Small intestine (tissue), 7 donors: ENCODE measurements around the gene FREM2. TPM values are rescaled to one million over a fixed set of nuclear protein-coding genes. Genes with fewer than 3 reads are reported as not detected.

Experiments used
- DNase-seq, 2 donors: peaks; one replicate each; pipeline versions ENCODE4 v3.0.0 to v3.0.0-alpha.2; 2013
- FAIRE-seq: peaks from 2 replicates; lab custom pipeline; 2012; peaks lifted over from hg19 to GRCh38; lab: Jason Lieb, UNC
- H3K27ac ChIP-seq, 3 donors: one replicate each; pipeline ENCODE4 v1.5.1; 2013; ENCODE audit warnings: low read length in 2 of 3, mild to moderate bottlenecking in 2 of 3, control low read depth in 1 of 3, inconsistent platforms in 1 of 3, low read depth in 1 of 3, moderate library complexity in 1 of 3
- H3K27me3 ChIP-seq, 3 donors: one replicate each; pipeline ENCODE4 v1.6.1; 2013; ENCODE audit warnings: low read length in 3 of 3, inconsistent platforms in 1 of 3; ENCODE audit not compliant: control insufficient read depth in 3 of 3, insufficient read depth in 3 of 3
- H3K36me3 ChIP-seq, 3 donors: one replicate each; pipeline ENCODE4 v1.6.1; 2013; ENCODE audit warnings: low read length in 3 of 3, inconsistent platforms in 1 of 3, low read depth in 1 of 3, mild to moderate bottlenecking in 1 of 3, moderate library complexity in 1 of 3; ENCODE audit not compliant: control insufficient read depth in 3 of 3, insufficient read depth in 2 of 3
- H3K4me1 ChIP-seq, 3 donors: one replicate each; pipeline ENCODE4 v1.6.1; 2013; ENCODE audit warnings: low read length in 2 of 3, inconsistent platforms in 1 of 3, low read depth in 1 of 3, mild to moderate bottlenecking in 1 of 3, moderate library complexity in 1 of 3; ENCODE audit not compliant: control insufficient read depth in 3 of 3, insufficient read depth in 2 of 3
- H3K4me3 ChIP-seq, 3 donors: one replicate each; pipeline ENCODE4 v1.5.1; 2013; ENCODE audit warnings: low read length in 3 of 3, control low read depth in 1 of 3, inconsistent platforms in 1 of 3, low read depth in 1 of 3, mild to moderate bottlenecking in 1 of 3, moderate library complexity in 1 of 3
- H3K9me3 ChIP-seq, 2 donors: one replicate each; pipeline ENCODE4 v1.6.1; 2013; ENCODE audit warnings: low read depth in 1 of 2, low read length in 1 of 2; ENCODE audit not compliant: control insufficient read depth in 2 of 2, insufficient read depth in 1 of 2
- WGBS, 3 donors: extraction: QIAGEN DNeasy Blood & Tissue Kit; methylation state at CpG; one replicate each; pipeline ENCODE4 v1.1.7; 2013; 5-methylcytosine and 5-hydroxymethylcytosine counted together
- polyA plus RNA-seq, 4 donors: library from polyadenylated mRNA; stranded (reverse) in 3 of 4; unstranded in 1 of 4; fragments of 200-250 nt in 3 of 4; fragments of 120-200 nt in 1 of 4; gene quantifications; one replicate each; pipeline versions ENCODE4 v1.2.1 to v1.2.3, GENCODE V29; 2013
- donor health status: healthy with polysubstance abuse.
- donor health status: control.
- donor health status: control.
- donor health status: Bipolar disorder and iron deficiency.
- donor health status: healthy.

The FREM2 gene
- polyA plus RNA-seq, 4 donors: 0.10 to 9.1 TPM; not detected in 2

GRCh38 chr13:38830442-38831045, 143.7 kb downstream of the FREM2 start:
- Histone ChIP-seq H3K27me3 (no peaks in the 10 kb centered on the region), H3K4me1 (no peaks in the 10 kb centered on the region), H3K4me3 (no peak overlapping the region), H3K9me3 (no peaks in the 10 kb centered on the region), H3K27ac (no peak overlapping the region), H3K36me3 (no peaks in the 10 kb centered on the region)
- DNase-seq (no peak), FAIRE-seq (no peak)
- WGBS, 3 donors: 66 to 74% (median 74%) methylated on average over 8 of the region's 8 CpGs

GRCh38 chr13:38844581-38844980, 157.7 kb downstream of the FREM2 start:
- FAIRE-seq: no peak
- WGBS, 3 donors: 65 to 93% (median 79%) methylated on average over 1 of the region's 1 CpG

DNA sequence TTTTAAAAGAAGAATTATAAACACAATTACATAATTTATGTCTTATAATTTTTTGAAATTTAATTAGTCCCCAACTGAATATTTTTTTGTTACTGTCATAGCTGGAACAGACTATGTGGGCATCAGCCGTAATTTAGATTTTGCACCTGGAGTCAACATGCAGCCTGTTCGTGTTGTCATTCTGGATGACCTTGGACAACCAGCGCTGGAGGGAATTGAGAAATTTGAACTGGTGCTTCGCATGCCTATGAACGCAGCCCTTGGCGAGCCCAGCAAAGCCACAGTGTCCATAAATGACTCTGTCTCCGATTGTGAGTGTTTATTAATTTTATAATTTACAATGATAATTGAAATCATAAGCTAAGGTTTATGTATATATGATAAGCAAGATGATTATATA, 161.5 kb downstream of the FREM2 start:
- no peaks in the 10 kb centered on the region for H3K4me1 ChIP-seq
- DNase-seq: no peak
- FAIRE-seq: no peak
- 69 to 87% (median 87%) methylated on average over 7 of the region's 7 CpGs for WGBS, 3 donors
- no peak overlapping the region for H3K27ac ChIP-seq
- no peaks in the 10 kb centered on the region for H3K9me3 ChIP-seq
- no peaks in the 10 kb centered on the region for H3K36me3 ChIP-seq
- no peaks in the 10 kb centered on the region for H3K27me3 ChIP-seq
- no peak overlapping the region for H3K4me3 ChIP-seq

More at GRCh38 chr13:38844581-38844980, 157.7 kb downstream of the FREM2 start:
- H3K9me3 ChIP-seq: peaks cover 0 to under 1% of the 10 kb centered on the region in 2 donors
- H3K4me3 ChIP-seq: no peak overlapping the region
- DNase-seq: no peak
- no peaks in the 10 kb centered on the region for H3K27me3 ChIP-seq
- no peak overlapping the region for H3K27ac ChIP-seq
- no peaks in the 10 kb centered on the region for H3K4me1 ChIP-seq
- no peaks in the 10 kb centered on the region for H3K36me3 ChIP-seq

GRCh38 chr13:38849315-38849714, 162.4 kb downstream of the FREM2 start:
- 75 to 86% (median 84%) methylated on average over 4 of the region's 4 CpGs for WGBS, 3 donors
- no peaks in the 10 kb centered on the region for H3K9me3 ChIP-seq
- H3K27ac ChIP-seq: no peak overlapping the region
- no peaks in the 10 kb centered on the region for H3K27me3 ChIP-seq
- no peaks in the 10 kb centered on the region for H3K4me1 ChIP-seq
- FAIRE-seq (no peak), DNase-seq (no peak)
- H3K36me3 ChIP-seq: no peaks in the 10 kb centered on the region
- H3K4me3 ChIP-seq: no peak overlapping the region

DNA sequence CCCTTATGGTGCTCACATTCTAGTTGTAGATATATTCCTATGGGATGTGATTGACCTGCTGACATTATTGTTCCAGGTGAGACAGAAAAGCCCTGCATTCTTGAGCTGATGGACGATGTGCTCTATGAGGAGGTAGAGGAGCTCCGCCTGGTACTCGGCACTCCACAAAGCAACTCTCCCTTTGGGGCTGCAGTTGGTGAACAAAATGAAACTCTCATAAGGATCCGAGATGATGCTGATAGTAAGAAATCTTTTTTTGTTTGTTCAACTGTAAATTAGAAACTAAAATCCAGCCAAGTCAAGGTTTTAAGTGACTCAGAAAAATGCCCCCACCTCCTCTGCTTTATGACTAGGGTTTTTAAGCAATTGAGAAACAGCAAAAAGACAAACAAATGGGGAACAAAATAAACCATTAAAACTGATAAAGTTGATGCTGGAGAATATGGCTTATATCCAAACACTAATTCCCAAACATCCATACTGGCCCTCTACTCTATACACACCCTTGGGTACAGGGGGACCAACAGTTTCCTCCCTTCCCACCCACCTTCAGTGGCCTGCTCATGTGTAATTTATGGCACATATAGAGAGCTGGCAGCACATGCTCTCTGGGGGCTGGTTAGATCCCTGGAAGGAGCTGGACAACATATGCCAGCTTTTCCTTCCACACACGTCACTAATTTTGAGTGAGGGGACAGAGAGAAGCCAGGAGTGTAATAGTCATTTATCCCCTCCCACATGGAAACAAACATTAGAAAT, 164.2 kb downstream of the FREM2 start:
- Histone ChIP-seq H3K27me3 (no peaks in the 10 kb centered on the region), H3K4me3 (no peak overlapping the region), H3K27ac (no peak overlapping the region), H3K36me3 (no peaks in the 10 kb centered on the region), H3K4me1 (no peaks in the 10 kb centered on the region), H3K9me3 (no peaks in the 10 kb centered on the region)
- 68 to 75% (median 72%) methylated on average over 5 of the region's 5 CpGs for WGBS, 3 donors
- DNase-seq (no peak), FAIRE-seq (no peak)

- no peak overlapping the region for H3K4me3 ChIP-seq
- H3K36me3 ChIP-seq: peaks cover 0 to under 1% (median 0%) of the 10 kb centered on the region in 3 donors
- no peaks in the 10 kb centered on the region for H3K4me1 ChIP-seq
- FAIRE-seq (no peak), DNase-seq (no peak)
- no peaks in the 10 kb centered on the region for H3K27me3 ChIP-seq
- WGBS, 3 donors: 52 to 58% (median 52%) methylated on average over 3 of the region's 3 CpGs
- no peaks in the 10 kb centered on the region for H3K9me3 ChIP-seq
- H3K27ac ChIP-seq: no peak overlapping the region
Observed at GRCh38 chr13:38854226-38854625, 167.3 kb downstream of the FREM2 start.

DNA sequence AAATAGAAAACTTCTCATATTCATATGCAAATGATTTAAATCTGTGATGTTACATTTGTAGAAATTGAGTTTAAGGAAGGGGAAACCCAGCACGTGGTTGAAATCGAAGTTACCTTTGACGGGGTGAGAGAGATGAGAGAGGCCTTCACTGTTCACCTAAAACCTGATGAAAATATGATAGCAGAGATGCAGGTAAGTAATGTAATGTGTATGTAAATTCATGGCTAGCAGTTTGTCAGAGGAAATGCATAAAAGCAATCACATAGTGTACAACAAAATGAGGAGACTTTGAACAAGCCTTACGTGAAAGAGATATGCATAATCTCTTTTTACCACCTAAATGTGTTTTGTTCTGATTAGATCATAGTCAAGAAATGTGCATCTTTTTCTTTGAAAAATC, 169.2 kb downstream of the FREM2 start:
- Histone ChIP-seq H3K4me3 (no peak overlapping the region), H3K27me3 (peaks cover 0 to 2% (median 0%) of the 10 kb centered on the region in 3 donors), H3K36me3 (peaks cover 0 to 3% (median 0%) of the 10 kb centered on the region in 3 donors), H3K4me1 (no peaks in the 10 kb centered on the region), H3K9me3 (no peaks in the 10 kb centered on the region), H3K27ac (no peak overlapping the region)
- no peak for FAIRE-seq
- no peak for DNase-seq
- 70 to 82% (median 72%) methylated on average over 4 of the region's 4 CpGs for WGBS, 3 donors

DNA sequence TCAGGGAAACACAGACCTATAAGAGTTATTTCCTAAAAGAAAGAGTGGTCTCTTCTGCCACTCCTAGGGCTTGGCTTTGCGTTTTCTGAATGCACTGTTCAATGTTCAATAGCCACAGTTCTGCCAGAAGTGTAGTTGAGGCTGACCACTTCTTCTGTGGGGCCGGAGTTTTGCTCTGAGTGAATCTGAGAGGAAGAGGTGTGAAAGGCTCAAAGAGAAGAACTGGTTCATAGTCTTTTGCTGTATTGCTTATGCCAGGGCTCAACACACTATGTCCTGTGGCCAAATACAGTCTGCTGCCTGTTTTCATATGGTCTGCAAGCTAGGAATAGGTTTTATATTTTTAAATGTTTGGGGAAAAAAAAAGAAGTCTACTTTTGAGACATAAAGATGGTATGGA, 175.6 kb downstream of the FREM2 start:
- whole genome bisulfite sequencing, 3 donors: 72 to 90% (median 86%) methylated on average over 2 of the region's 2 CpGs
- no peak for FAIRE-seq
- Histone ChIP-seq H3K4me1 (no peaks in the 10 kb centered on the region), H3K27ac (no peak overlapping the region), H3K27me3 (peaks cover 0 to 2% (median 0%) of the 10 kb centered on the region in 3 donors), H3K36me3 (peaks cover 0 to 3% (median 0%) of the 10 kb centered on the region in 3 donors), H3K4me3 (no peak overlapping the region), H3K9me3 (no peaks in the 10 kb centered on the region)
- no peak for DNase-seq
